GM18861 (cell line): Measurements from ENCODE around the gene DPF3.

Experiments used
- ATAC-seq: cut with Tn5 transposase; IDR thresholded peaks from one replicate; pipeline ENCODE4 v1.9.1; 2021; ENCODE audit not compliant: unreplicated experiment

Gene DPF3

GRCh38 chr14:72721083-72721482, 172.8 kb downstream of the DPF3 start:
- no peak for ATAC-seq

GRCh38 chr14:72717220-72717619, 176.7 kb downstream of the DPF3 start:
- no peak for ATAC-seq

- ATAC-seq, result no peak
Measured at GRCh38 chr14:72716476-72716875, 177.4 kb downstream of the DPF3 start.

- no peak for ATAC-seq
Measured at GRCh38 chr14:72715850-72716228, 178.1 kb downstream of the DPF3 start.

DNA sequence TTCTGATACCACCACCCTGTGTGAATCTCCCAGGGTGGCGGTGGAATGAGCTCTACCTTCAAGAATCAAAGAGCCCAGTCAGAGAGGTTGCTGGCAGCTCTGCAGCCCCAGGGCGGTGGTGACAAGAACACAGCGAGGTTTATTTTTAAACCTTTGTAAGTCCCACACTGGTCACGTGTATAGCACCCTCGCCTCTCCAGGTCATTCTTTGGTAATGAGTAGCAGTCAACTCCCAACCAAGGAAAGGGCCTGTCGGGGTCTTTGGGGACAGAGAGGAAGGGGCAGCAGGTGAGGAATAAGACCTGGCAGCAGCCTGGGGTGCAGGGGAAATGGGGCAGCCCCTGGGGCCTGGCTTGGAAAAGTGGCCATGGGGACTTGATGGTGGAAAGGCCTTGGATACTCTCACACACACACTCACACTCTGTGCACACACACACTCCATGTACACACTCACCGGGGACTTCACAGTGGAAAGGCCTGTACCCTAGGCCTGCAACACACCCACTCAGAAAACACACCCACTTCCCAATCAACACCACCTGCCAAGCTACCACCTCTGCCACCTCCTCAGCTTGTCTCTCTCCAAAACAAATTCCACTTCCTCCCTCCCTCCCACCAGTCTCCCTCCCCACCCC, 178.6 kb downstream of the DPF3 start:
- no peak for ATAC-seq

- no peak for ATAC-seq
Measured at GRCh38 chr14:72714871-72715214, 179.1 kb downstream of the DPF3 start.

DNA sequence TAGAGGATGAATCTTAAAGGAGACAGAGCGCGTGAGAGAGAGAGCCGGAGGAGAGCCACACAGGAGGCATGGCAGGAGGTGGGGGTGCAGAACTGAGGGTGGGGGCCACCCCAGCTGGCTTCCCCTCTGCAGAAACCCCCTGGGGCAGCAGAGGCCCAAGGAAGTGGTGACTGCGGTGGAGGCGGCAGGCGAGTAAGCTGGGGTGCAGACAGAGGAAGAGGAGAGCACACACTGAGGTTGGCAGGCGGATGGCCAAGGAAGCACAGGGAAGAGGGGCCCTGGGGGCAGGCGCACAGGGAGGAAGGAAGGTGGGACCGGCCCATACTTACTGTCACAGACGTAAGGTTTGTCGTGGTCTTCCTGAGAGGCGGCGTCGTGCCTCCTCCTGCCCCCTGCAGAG, 179.8 kb downstream of the DPF3 start:
- ATAC-seq, result no peak

- no peak for ATAC-seq
Measured at GRCh38 chr14:72711936-72712335, 182.0 kb downstream of the DPF3 start.

GRCh38 chr14:72709916-72710611, 183.8 kb downstream of the DPF3 start:
- no peak for ATAC-seq

DNA sequence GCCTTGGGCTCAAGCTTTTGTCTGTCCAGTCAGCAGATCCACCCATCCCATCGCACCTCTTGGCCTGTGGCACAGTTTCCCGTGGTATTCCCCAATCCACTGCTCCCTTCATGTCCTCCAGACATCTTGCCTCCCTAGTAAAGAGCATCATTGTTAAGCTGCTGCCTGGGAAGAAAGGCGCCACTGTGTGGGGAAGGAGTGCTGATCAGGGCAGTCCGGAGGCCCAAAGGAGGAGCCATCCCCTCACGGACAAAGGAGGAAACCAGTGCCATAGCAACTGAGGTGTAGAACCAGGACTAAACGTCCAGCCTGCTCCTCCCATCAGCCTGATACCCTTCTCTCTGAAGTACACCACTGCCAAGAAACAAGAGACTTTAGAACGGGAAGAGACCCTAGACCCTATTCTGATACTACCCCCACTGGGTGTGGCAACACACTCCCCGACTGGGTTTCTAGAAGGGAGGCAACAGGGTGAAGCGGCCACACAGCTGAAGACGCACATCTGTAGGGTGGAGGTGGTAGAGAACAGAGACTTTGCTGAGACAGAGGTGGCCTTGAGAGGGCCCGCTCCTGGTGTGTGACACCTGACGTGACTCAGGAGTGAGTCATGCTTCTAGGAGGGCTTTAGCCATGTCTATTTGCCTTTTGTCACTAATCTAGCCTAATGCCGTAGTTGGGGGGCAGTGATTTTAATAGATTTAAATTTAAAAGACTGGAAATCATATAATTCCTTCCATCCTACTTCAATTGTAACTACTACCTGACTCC, 185.0 kb downstream of the DPF3 start:
- ATAC-seq, result no peak

- no peak for ATAC-seq
Measured at GRCh38 chr14:72708222-72708621, 185.7 kb downstream of the DPF3 start.

GRCh38 chr14:72706485-72706884, 187.4 kb downstream of the DPF3 start:
- ATAC-seq, result no peak

DNA sequence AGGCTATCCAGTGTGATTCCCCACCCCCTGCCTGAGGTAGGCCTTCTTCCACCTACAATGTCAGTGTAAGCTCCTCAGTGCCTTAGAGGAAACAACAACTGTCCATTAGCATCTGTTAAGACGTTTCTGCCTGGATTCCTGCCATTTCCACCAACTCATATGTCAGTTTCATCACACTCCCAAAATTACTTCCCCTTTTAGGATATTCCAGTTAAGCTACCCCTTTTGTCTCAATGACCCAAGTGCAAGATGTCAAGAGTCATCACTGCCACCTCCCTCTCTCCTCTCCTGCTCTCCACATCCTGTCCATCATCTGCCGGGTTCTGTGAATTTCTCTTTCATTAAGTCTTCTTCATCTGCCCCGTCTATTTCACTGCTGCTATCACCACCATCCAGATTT, 189.4 kb downstream of the DPF3 start:
- ATAC-seq, result no peak

- ATAC-seq, result no peak
Measured at GRCh38 chr14:72701605-72702004, 192.3 kb downstream of the DPF3 start.

- no peak for ATAC-seq
Measured at GRCh38 chr14:72701237-72701565, 192.7 kb downstream of the DPF3 start.

GRCh38 chr14:72700338-72701236, 193.3 kb downstream of the DPF3 start:
- no peak for ATAC-seq

GRCh38 chr14:72699852-72700257, 194.0 kb downstream of the DPF3 start:
- ATAC-seq, result no peak

GRCh38 chr14:72699443-72699842, 194.5 kb downstream of the DPF3 start:
- no peak for ATAC-seq

- no peak for ATAC-seq
Measured at GRCh38 chr14:72692696-72693095, 201.2 kb downstream of the DPF3 start.

- no peak for ATAC-seq
Measured at GRCh38 chr14:72690324-72690723, 203.6 kb downstream of the DPF3 start.

GRCh38 chr14:72688990-72689671, 204.8 kb downstream of the DPF3 start:
- ATAC-seq, result no peak
